Keratinocyte (primary cell): Measurements from ENCODE around the gene GPLD1. TPM values are rescaled to one million over a fixed set of nuclear protein-coding genes. Genes with fewer than 3 reads are reported as not detected.

Experiments used
- DNase-seq: peaks from one replicate; pipeline ENCODE4 v3.0.0-alpha.2; 2011; ENCODE audit warnings: low read depth, missing footprints, low spot score
- FAIRE-seq: peaks from 2 replicates; lab custom pipeline; 2011; peaks lifted over from hg19 to GRCh38; lab: Jason Lieb, UNC
- H2AFZ ChIP-seq: 2 replicates; pipeline ENCODE4 v1.6.0; 2012; ENCODE audit warnings: low read length, control low read depth, inconsistent platforms; ENCODE audit not compliant: control insufficient read depth
- H3K27ac ChIP-seq: 2 replicates; pipeline ENCODE4 v1.5.1; 2011; ENCODE audit warnings: low read length; ENCODE audit not compliant: control insufficient read depth, insufficient read depth
- H3K27me3 ChIP-seq: 3 replicates; pipeline ENCODE4 v1.6.0; 2011; ENCODE audit warnings: low read length; ENCODE audit not compliant: control insufficient read depth, insufficient read depth; ENCODE audit errors: extremely low read depth
- H3K36me3 ChIP-seq, 2 experiments: 2 replicates in 1 of 2; 3 replicates in 1 of 2; pipeline ENCODE4 v1.5.1; 2011; ENCODE audit warnings: low read length in 2 of 2, mild to moderate bottlenecking in 1 of 2; ENCODE audit not compliant: control insufficient read depth in 2 of 2, insufficient read depth in 2 of 2; ENCODE audit errors: extremely low read depth in 1 of 2
- H3K4me1 ChIP-seq: 3 replicates; pipeline ENCODE4 v1.5.1; 2011; ENCODE audit warnings: low read length; ENCODE audit not compliant: control insufficient read depth, insufficient read depth; ENCODE audit errors: extremely low read depth
- H3K4me2 ChIP-seq: 3 replicates; pipeline ENCODE4 v1.6.0; 2011; ENCODE audit warnings: low read depth, low read length; ENCODE audit not compliant: control insufficient read depth, insufficient read depth; ENCODE audit errors: extremely low read depth
- H3K4me3 ChIP-seq, 3 experiments: fragments of 200-600 bp in 1 of 3; sonication (generic) in 1 of 3; 2 replicates in 2 of 3; 3 replicates in 1 of 3; pipeline ENCODE4 v1.5.1; 2011 to 2016; ENCODE audit warnings: low read length in 3 of 3, mild to moderate bottlenecking in 3 of 3, control low read depth in 2 of 3, inconsistent platforms in 1 of 3, low read depth in 1 of 3, mixed read lengths in 1 of 3, mixed run types in 1 of 3, moderate library complexity in 1 of 3; ENCODE audit not compliant: control insufficient read depth in 2 of 3, insufficient read depth in 2 of 3; ENCODE audit errors: extremely low read depth in 1 of 3
- H3K79me2 ChIP-seq: 2 replicates; pipeline ENCODE4 v1.6.0; 2012; ENCODE audit warnings: low read length; ENCODE audit not compliant: control insufficient read depth, insufficient read depth
- H3K9ac ChIP-seq: 3 replicates; pipeline ENCODE4 v1.6.0; 2011; ENCODE audit warnings: low read length; ENCODE audit not compliant: control insufficient read depth, insufficient read depth; ENCODE audit errors: extremely low read depth
- H3K9me1 ChIP-seq: 3 replicates; pipeline ENCODE4 v1.6.0; 2011; ENCODE audit warnings: low read length; ENCODE audit not compliant: control insufficient read depth, insufficient read depth; ENCODE audit errors: extremely low read depth
- H3K9me3 ChIP-seq: 2 replicates; pipeline ENCODE4 v1.5.1; 2012; ENCODE audit warnings: low read depth, low read length; ENCODE audit not compliant: control insufficient read depth
- H4K20me1 ChIP-seq: 3 replicates; pipeline ENCODE4 v1.6.0; 2011; ENCODE audit warnings: low read length; ENCODE audit not compliant: control insufficient read depth, insufficient read depth; ENCODE audit errors: extremely low read depth
- EZH2 ChIP-seq: IDR thresholded peaks from one replicate; pipeline ENCODE4 v1.6.1; 2012; ENCODE audit warnings: inconsistent platforms, mild to moderate bottlenecking, low read length, moderate library complexity
- dilution Hi-C: fragments of 300-500 bp; cut with MboI; formaldehyde crosslinking; loops from one replicate; pipeline ENCODE4 v1.7.0; 2020; ENCODE audit warnings: low sequenced_read_pairs; ENCODE audit not compliant: extremely low pct_ligation_motif_present
- polyA plus RNA-seq, 5 experiments: library from polyadenylated mRNA; depleted of rRNA in 3 of 5; stranded (reverse) in 3 of 5; stranded (forward) in 1 of 5; unstranded in 1 of 5; fragments of >200 nt; gene quantifications; 1 replicate in 1 of 5; 2 replicates in 3 of 5; 3 replicates in 1 of 5; pipeline versions ENCODE4 v1.2.1 to v1.2.3, GENCODE V29; 2011 to 2012; ENCODE audit warnings: missing spikeins in 2 of 5, low read depth in 1 of 5, low replicate concordance in 1 of 5
- TF ChIP-seq, protein P1 (sequence below), 3 experiments: IDR thresholded peaks in 1 of 3; conservative IDR thresholded peaks in 1 of 3; optimal IDR thresholded peaks in 1 of 3; 2 replicates in 2 of 3; 3 replicates in 1 of 3; pipeline versions ENCODE3 to v1.5.1; 2011; ENCODE audit warnings: low read length in 3 of 3, mild to moderate bottlenecking in 3 of 3, moderate library complexity in 2 of 3, control low read depth in 1 of 3, inconsistent platforms in 1 of 3; ENCODE audit not compliant: insufficient read depth in 2 of 3; ENCODE audit errors: extremely low read depth in 1 of 3

GPLD1 gene
- polyA plus RNA-seq, 1 donor (not counting 4 experiments of a cell fraction or from before 2014, with no cell fraction given), result 0.07 TPM

DNA sequence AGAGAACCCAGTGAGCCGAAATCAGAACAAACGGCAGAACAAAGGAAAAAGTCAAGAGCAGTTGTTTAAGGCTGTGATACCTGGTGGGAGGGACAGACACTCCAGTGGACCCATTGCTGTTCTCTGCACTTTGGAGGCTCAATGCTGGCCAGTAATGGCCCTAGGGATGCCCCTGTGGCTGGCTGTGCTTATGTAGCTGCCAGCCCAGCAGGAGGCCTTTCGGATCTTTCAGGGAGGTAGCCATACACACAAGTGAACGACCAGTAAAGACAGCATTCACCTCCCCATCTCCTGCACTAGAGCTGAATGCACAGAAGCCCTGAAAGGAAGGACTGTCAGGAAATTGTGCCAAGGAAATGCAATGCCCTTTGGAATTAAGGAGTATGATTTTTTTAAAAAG is 34.3 kb downstream of the GPLD1 start:
- H2AFZ ChIP-seq, result no peak overlapping the region
- no peak for TF ChIP-seq EZH2
- TF ChIP-seq, protein P1, sequence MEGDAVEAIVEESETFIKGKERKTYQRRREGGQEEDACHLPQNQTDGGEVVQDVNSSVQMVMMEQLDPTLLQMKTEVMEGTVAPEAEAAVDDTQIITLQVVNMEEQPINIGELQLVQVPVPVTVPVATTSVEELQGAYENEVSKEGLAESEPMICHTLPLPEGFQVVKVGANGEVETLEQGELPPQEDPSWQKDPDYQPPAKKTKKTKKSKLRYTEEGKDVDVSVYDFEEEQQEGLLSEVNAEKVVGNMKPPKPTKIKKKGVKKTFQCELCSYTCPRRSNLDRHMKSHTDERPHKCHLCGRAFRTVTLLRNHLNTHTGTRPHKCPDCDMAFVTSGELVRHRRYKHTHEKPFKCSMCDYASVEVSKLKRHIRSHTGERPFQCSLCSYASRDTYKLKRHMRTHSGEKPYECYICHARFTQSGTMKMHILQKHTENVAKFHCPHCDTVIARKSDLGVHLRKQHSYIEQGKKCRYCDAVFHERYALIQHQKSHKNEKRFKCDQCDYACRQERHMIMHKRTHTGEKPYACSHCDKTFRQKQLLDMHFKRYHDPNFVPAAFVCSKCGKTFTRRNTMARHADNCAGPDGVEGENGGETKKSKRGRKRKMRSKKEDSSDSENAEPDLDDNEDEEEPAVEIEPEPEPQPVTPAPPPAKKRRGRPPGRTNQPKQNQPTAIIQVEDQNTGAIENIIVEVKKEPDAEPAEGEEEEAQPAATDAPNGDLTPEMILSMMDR (optimal IDR thresholded peaks at IDR 0.05 in 1 of 3, IDR thresholded peaks at IDR 0.05 in 1 of 3, conservative IDR thresholded peaks at IDR 0.05 in 1 of 3; ENCODE audit: extremely low read depth in 1 of 3, insufficient read depth in 2 of 3, low read length in 3 of 3), result no peak
- H3K9ac ChIP-seq, result no peak overlapping the region
- no peak overlapping the region for H3K27ac ChIP-seq
- H3K9me3 ChIP-seq, result no peaks in the 10 kb centered on the region
- H3K79me2 ChIP-seq, result no peaks in the 10 kb centered on the region
- H4K20me1 ChIP-seq, result no peaks in the 10 kb centered on the region
- DNase-seq (no peak), FAIRE-seq (no peak)
- H3K4me2 ChIP-seq, result no peak overlapping the region
- H3K36me3 ChIP-seq, result no peaks in the 10 kb centered on the region
- dilution Hi-C loops, result no loop called here
- H3K4me1 ChIP-seq, result no peaks in the 10 kb centered on the region
- H3K9me1 ChIP-seq, result no peaks in the 10 kb centered on the region
- no peak overlapping the region for H3K4me3 ChIP-seq
- H3K27me3 ChIP-seq, result no peaks in the 10 kb centered on the region

DNA sequence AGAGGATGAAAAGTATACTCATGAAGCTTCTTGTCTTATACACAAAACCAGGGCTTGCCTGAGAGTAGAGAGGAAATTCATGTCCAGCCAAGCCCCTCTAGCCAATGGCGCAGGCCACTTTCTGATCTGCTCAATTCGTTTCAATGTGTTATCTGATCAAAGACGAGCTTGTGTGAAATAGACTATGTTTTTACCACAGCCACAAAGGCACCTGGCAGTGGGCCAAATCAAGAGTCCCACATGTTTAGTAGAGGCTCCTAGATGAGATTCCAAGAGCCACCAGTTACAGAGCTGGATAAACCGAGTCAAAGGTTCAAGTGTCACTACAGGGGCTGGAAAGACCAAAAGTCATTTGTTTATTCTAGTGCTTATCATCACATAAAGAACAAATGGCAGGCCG is 34.9 kb downstream of the GPLD1 start:
- dilution Hi-C loops, result no loop called here
- Histone ChIP-seq H3K4me1 (no peaks in the 10 kb centered on the region), H3K27me3 (no peaks in the 10 kb centered on the region), H2AFZ (no peak overlapping the region), H4K20me1 (no peaks in the 10 kb centered on the region), H3K9me1 (no peaks in the 10 kb centered on the region), H3K9me3 (no peaks in the 10 kb centered on the region), H3K79me2 (no peaks in the 10 kb centered on the region), H3K27ac (no peak overlapping the region), H3K36me3 (no peaks in the 10 kb centered on the region), H3K9ac (no peak overlapping the region), H3K4me3 (no peak overlapping the region), H3K4me2 (no peak overlapping the region)
- no peak for FAIRE-seq
- no peak for TF ChIP-seq EZH2
- TF ChIP-seq, protein P1 (optimal IDR thresholded peaks at IDR 0.05 in 1 of 3, IDR thresholded peaks at IDR 0.05 in 1 of 3, conservative IDR thresholded peaks at IDR 0.05 in 1 of 3; ENCODE audit: extremely low read depth in 1 of 3, insufficient read depth in 2 of 3, low read length in 3 of 3), result no peak
- no peak for DNase-seq
